ENCODE measurements around the gene AIFM3. TPM values are rescaled to one million over a fixed set of nuclear protein-coding genes. Genes with fewer than 3 reads are reported as not detected.
A peak's percentile ranks its signal among the peaks of the same experiment; 100 is the strongest.

Gene AIFM3
- polyA plus RNA-seq, 1 experiment, result 0.28 TPM

DNA sequence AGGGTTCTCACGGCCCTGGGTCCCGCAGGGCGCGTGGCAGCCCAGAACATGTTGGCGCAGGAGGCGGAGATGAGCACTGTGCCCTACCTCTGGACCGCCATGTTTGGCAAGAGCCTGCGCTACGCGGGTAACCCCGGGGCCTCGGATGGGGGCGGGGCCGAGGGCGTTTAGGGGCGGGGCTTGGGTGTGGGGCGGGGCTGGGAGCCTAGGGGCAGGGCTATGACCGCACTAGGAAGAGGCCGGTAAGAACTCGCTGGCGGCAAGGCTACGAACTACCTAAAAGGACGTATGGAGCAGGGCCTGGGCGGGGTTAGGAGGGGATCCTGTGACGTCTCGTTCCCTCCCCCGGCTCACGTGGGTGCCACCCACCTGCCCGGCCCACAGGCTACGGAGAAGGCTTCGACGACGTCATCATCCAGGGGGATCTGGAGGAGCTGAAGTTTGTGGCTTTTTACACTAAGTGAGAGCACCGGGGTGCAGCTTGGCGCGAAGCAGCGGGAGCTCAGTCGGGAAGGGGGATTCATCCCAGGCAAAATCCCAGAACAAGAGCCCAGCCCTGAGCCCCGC is 12.3 kb downstream of the AIFM3 start:
- peak overlapping the region; percentile 16 for H3K4me3 ChIP-seq (ENCODE audit: low read depth, low read length)
- no peak for DNase-seq (ENCODE audit: low read depth)
- H3K36me3 ChIP-seq (ENCODE audit: control insufficient read depth, insufficient read depth, low read length), result peaks cover 3% of the 10 kb centered on the region; the same call in 1 of the 2 replicates
- no peaks in the 10 kb centered on the region; the same call in 1 of the 2 replicates for H3K27me3 ChIP-seq (ENCODE audit: control insufficient read depth, insufficient read depth, low read length)
- TF ChIP-seq, protein P1, sequence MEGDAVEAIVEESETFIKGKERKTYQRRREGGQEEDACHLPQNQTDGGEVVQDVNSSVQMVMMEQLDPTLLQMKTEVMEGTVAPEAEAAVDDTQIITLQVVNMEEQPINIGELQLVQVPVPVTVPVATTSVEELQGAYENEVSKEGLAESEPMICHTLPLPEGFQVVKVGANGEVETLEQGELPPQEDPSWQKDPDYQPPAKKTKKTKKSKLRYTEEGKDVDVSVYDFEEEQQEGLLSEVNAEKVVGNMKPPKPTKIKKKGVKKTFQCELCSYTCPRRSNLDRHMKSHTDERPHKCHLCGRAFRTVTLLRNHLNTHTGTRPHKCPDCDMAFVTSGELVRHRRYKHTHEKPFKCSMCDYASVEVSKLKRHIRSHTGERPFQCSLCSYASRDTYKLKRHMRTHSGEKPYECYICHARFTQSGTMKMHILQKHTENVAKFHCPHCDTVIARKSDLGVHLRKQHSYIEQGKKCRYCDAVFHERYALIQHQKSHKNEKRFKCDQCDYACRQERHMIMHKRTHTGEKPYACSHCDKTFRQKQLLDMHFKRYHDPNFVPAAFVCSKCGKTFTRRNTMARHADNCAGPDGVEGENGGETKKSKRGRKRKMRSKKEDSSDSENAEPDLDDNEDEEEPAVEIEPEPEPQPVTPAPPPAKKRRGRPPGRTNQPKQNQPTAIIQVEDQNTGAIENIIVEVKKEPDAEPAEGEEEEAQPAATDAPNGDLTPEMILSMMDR (IDR thresholded peaks at IDR 0.05; ENCODE audit: insufficient read depth, low read depth, low read length), result no peak
- POLR2A ChIA-PET, result no interaction called here
- CTCF ChIA-PET, result interaction anchor here (0.8 to 1.7 kb wide), 3 partner anchors 18 to 94 kb away, joined by 3 to 4 read pairs (median 3); no protein-coding TSS in a partner anchor

DNA sequence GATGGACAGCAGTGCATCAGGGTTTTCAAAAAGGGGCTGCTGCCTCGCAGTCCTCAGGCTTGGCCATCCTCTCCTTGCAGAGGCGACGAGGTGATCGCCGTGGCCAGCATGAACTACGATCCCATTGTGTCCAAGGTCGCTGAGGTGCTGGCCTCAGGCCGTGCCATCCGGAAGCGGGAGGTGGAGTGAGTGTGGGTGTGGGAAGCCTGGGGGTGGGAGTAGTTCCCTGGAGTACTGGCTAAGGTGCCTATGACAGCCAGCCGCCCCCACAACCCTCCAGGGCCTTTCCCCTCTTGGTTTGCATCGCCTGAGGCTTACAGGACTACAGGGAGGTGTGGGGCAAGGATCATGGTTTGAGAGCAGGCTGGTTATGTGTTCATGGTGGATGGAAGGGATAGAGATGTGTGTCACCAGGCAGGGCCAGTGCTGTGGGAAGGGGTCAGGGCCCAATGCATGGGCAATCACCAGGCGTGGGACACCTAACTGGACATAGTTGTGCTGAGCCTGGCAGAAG is 12.9 kb downstream of the AIFM3 start:
- Histone ChIP-seq H3K36me3 (ENCODE audit: control insufficient read depth, insufficient read depth, low read length) (peaks cover 3% of the 10 kb centered on the region; the same call in 1 of the 2 replicates), H3K27me3 (ENCODE audit: control insufficient read depth, insufficient read depth, low read length) (no peaks in the 10 kb centered on the region; the same call in 1 of the 2 replicates), H3K4me3 (ENCODE audit: low read depth, low read length) (peak overlapping the region; percentile 16)
- no peak for DNase-seq (ENCODE audit: low read depth)
- POLR2A ChIA-PET, result no interaction called here
- CTCF ChIA-PET, result interaction anchor here (0.8 to 2.5 kb wide), 3 partner anchors 18 to 94 kb away, joined by 3 to 7 read pairs (median 4); no protein-coding TSS in a partner anchor
- TF ChIP-seq, protein P1 (IDR thresholded peaks at IDR 0.05; ENCODE audit: insufficient read depth, low read depth, low read length), result no peak

DNA sequence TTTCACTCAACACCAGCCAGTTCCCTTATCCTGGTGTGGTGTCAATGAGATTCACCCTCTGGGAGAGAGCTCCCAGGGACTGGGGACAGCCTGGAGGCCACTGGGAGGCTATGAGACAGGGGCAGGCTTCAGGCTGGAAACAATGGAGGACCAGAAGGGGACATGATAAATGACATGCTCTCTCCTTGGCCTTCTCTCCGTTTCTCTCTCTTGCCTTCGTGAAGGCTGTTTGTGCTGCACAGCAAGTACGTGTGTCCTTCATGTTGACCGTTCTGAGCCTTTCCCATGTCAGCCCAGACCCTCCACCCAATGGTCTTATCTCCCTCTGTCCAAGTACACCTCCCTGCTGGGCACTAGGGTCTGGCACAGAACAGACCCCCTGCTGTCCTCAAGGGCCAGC is 13.5 kb downstream of the AIFM3 start:
- DNase-seq (ENCODE audit: low read depth), result no peak
- POLR2A ChIA-PET, result no interaction called here
- CTCF ChIA-PET, result interaction anchor here (2.5 kb wide), 1 partner anchor 25 kb away, joined by 7 read pairs; no protein-coding TSS in a partner anchor
- H3K4me3 ChIP-seq (ENCODE audit: low read depth, low read length), result no peak overlapping the region
- TF ChIP-seq, protein P1 (IDR thresholded peaks at IDR 0.05; ENCODE audit: insufficient read depth, low read depth, low read length), result no peak
- no peaks in the 10 kb centered on the region; the same call in 1 of the 2 replicates for H3K27me3 ChIP-seq (ENCODE audit: control insufficient read depth, insufficient read depth, low read length)
- peaks cover 5% of the 10 kb centered on the region; the same call in 1 of the 2 replicates for H3K36me3 ChIP-seq (ENCODE audit: control insufficient read depth, insufficient read depth, low read length)

DNA sequence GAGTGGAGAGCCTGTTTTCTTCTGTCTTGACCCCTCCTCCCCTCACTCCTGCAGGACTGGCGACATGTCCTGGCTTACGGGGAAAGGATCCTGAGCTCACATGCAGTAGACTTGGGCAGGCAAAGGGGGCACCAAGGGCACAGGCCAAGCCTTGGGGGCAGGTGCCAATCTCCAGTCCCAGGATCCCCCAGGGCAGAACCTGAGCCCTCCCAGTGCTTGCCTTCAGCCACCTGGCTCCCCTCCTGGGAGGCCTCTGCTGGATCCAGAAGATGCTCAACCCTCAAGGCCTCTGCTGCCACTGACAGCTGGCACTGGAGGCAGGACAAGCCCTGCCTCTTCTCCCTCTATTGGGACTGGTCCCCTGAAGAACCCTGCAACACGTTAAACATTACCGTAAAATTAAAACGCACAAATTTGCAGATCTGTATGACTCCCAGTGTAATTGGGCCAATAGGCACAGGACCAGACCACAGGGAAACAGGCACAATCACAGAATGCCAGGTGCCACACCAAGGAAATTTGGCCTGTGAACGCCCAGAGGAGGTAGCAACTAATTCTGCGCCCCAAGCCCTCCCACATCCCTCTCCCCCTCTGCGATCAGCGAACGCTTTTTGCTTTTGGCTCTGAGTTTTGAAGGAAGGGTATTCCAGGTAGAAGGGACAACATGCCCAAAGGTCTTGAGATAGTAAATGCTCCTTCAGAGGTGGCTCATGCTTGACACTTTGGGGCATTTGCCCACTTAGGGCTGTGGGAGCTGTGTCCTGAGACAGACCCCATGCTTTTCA is 14.1 kb downstream of the AIFM3 start:
- Histone ChIP-seq H3K4me3 (ENCODE audit: low read depth, low read length) (peak overlapping the region; percentile 78), H3K27me3 (ENCODE audit: control insufficient read depth, insufficient read depth, low read length) (no peaks in the 10 kb centered on the region; the same call in 1 of the 2 replicates), H3K36me3 (ENCODE audit: control insufficient read depth, insufficient read depth, low read length) (peaks cover 9% of the 10 kb centered on the region; the same call in 1 of the 2 replicates)
- ChIA-PET CTCF (interaction anchor here (1.1 to 2.5 kb wide), 6 partner anchors 10 to 121 kb away, joined by 3 to 8 read pairs (median 5); no protein-coding TSS in a partner anchor), POLR2A (no interaction called here)
- TF ChIP-seq, protein P1 (IDR thresholded peaks at IDR 0.05; ENCODE audit: insufficient read depth, low read depth, low read length), result no peak
- no peak for DNase-seq (ENCODE audit: low read depth)
